ENCODE data around the gene PAN3.

PAN3 gene

GRCh38 chr13:28246891-28247290 lies 108.5 kb downstream of the PAN3 start:
- no peak overlapping the region for H3K4me3 ChIP-seq (ENCODE audit: low read length)
- no peak for DNase-seq (ENCODE audit: low read depth)
- TF ChIP-seq CTCF (conservative IDR thresholded peaks at IDR 0.05; ENCODE audit: low read length): no peak

GRCh38 chr13:28248080-28248479 lies 109.7 kb downstream of the PAN3 start:
- DNase-seq (ENCODE audit: low read depth): no peak
- no peak for TF ChIP-seq CTCF (conservative IDR thresholded peaks at IDR 0.05; ENCODE audit: low read length)
- no peak overlapping the region for H3K4me3 ChIP-seq (ENCODE audit: low read length)

- DNase-seq (ENCODE audit: low read depth): no peak
- no peak for TF ChIP-seq CTCF (conservative IDR thresholded peaks at IDR 0.05; ENCODE audit: low read length)
- no peak overlapping the region for H3K4me3 ChIP-seq (ENCODE audit: low read length)
Observed at GRCh38 chr13:28250542-28250941, 112.2 kb downstream of the PAN3 start.

GRCh38 chr13:28251466-28251865 lies 113.1 kb downstream of the PAN3 start:
- DNase-seq (ENCODE audit: low read depth): no peak
- TF ChIP-seq CTCF (conservative IDR thresholded peaks at IDR 0.05; ENCODE audit: low read length): no peak
- H3K4me3 ChIP-seq (ENCODE audit: low read length): no peak overlapping the region

GRCh38 chr13:28252547-28252946 lies 114.2 kb downstream of the PAN3 start:
- H3K4me3 ChIP-seq (ENCODE audit: low read length): no peak overlapping the region
- no peak for TF ChIP-seq CTCF (conservative IDR thresholded peaks at IDR 0.05; ENCODE audit: low read length)
- no peak for DNase-seq (ENCODE audit: low read depth)

- DNase-seq (ENCODE audit: low read depth): no peak
- TF ChIP-seq CTCF (conservative IDR thresholded peaks at IDR 0.05; ENCODE audit: low read length): no peak
- no peak overlapping the region for H3K4me3 ChIP-seq (ENCODE audit: low read length)
Observed at GRCh38 chr13:28257305-28257704, 119.0 kb downstream of the PAN3 start.

- H3K4me3 ChIP-seq (ENCODE audit: low read length): no peak overlapping the region
- no peak for TF ChIP-seq CTCF (conservative IDR thresholded peaks at IDR 0.05; ENCODE audit: low read length)
- no peak for DNase-seq (ENCODE audit: low read depth)
Observed at GRCh38 chr13:28258417-28258816, 120.1 kb downstream of the PAN3 start.
